ENCODE results near the gene CDV3.
"Not testable (repeated sequence)": the region's sequence is repeated elsewhere in the genome, so short reads cannot be mapped to it uniquely, and the experiment has no call there.

The CDV3 gene

DNA sequence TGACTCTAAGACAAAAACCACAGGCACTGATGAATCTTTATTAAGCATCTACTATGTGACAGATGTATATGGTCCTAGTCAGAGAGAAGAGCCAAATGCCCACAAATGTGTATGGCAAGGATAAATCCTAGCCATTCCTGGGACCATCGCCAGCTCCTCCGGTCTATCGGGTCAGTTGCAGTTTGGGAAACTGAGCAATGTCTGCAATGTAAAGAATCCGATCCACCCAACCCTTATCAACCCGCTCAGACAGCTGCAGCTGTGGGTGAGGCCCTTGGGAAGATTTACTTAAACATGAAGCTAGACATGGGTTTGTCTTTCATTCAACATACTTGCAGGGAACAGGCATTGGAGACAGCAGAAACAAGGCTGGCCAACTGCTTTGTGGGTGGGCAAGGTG lies 40.5 kb upstream of the CDV3 start:
- H3K4me3 ChIP-seq (ENCODE audit: low read depth, low read length), result no peak overlapping the region
- TF ChIP-seq, protein P1, sequence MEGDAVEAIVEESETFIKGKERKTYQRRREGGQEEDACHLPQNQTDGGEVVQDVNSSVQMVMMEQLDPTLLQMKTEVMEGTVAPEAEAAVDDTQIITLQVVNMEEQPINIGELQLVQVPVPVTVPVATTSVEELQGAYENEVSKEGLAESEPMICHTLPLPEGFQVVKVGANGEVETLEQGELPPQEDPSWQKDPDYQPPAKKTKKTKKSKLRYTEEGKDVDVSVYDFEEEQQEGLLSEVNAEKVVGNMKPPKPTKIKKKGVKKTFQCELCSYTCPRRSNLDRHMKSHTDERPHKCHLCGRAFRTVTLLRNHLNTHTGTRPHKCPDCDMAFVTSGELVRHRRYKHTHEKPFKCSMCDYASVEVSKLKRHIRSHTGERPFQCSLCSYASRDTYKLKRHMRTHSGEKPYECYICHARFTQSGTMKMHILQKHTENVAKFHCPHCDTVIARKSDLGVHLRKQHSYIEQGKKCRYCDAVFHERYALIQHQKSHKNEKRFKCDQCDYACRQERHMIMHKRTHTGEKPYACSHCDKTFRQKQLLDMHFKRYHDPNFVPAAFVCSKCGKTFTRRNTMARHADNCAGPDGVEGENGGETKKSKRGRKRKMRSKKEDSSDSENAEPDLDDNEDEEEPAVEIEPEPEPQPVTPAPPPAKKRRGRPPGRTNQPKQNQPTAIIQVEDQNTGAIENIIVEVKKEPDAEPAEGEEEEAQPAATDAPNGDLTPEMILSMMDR (IDR thresholded peaks at IDR 0.05; ENCODE audit: insufficient read depth, low read length, missing control alignments), result no peak
- CTCF ChIA-PET, result interaction anchor here (0.8 to 1.3 kb wide), 4 partner anchors 8 to 58 kb away, joined by 3 to 4 read pairs (median 3); no protein-coding TSS in a partner anchor
- peak; percentile 63 for DNase-seq (ENCODE audit: low read depth, low spot score)
- POLR2A ChIA-PET, result interaction anchor here (0.6 to 0.8 kb wide), 3 partner anchors 15 to 35 kb away, joined by 3 to 4 read pairs (median 3); no protein-coding TSS in a partner anchor

DNA sequence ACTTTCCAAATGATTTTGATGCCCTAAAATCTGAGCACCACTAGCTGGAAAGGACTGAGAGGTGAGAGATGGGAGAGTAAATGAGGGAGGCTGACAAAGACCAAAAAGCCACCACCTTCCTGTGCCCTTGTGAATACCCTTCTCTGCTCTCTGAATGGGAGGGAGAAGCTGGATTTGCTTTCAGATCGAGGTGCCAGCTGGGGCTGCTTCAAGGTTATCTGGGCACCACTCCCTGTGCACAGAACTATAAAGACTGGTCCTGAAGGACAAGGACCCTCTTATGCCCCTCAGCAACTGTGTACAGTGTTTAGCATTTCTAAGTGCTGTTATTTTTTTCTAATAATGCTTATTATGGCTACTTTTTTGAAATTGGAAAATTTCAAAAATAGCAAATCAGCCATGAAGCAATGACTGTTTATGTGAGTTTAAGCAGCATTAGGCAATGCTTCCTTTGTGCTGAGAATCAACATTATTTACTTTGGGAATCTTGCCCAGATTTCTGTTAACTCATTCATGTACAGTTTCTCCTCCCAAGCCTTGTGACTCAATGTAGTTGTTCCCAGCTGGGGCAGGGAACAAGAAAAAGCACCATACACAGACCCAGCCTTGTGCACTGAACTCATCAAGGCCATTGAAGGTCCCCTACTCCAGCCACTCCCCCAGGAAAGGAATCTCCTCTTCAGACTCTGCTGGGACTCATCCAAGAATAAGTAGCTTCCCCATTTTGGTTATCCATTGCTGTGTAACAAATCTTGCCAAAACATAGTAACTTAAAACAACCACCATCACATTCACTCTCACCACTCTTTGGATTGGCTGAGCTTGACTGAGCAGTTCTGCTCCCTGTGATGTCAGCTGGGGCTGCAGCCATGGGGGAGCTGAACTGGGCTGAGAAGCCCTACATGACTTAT lies 37.3 kb upstream of the CDV3 start:
- no peak overlapping the region for H3K4me3 ChIP-seq (ENCODE audit: low read depth, low read length)
- POLR2A ChIA-PET, result interaction anchor here (0.7 to 1.3 kb wide), 3 partner anchors 32 to 59 kb away, joined by 3 to 8 read pairs (median 5); partner anchors contain the start of gene CDV3
- TF ChIP-seq, protein P1 (IDR thresholded peaks at IDR 0.05; ENCODE audit: insufficient read depth, low read length, missing control alignments), result no peak
- CTCF ChIA-PET, result interaction anchor here (1.0 to 1.1 kb wide), 5 partner anchors 9 to 42 kb away, joined by 3 read pairs; partner anchors contain the start of gene CDV3
- DNase-seq (ENCODE audit: low read depth, low spot score), result peak; percentile 73

DNA sequence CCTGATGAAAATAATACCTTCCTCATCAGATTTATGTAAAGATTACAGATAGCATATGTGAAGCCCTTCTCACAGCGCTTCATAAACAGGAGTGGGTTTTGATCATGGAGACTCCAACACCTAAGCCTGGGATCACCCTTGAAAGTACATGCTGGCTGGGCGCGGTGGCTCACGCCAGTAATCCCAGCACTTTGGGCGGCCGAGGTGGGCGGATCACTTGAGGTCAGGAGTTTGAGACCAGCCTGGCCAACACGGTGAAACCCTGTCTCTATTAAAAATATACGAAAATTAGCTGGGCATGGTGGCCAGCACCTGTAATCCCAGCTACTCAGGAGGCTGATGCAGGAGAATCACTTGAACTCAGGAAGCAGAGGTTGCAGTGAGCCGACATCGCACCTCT lies 36.4 kb upstream of the CDV3 start:
- not testable (repeated sequence) for H3K4me3 ChIP-seq (ENCODE audit: low read depth, low read length); DNase-seq (ENCODE audit: low read depth, low spot score)
- ChIA-PET CTCF (interaction anchor here (1.0 to 1.1 kb wide), 4 partner anchors 11 to 41 kb away, joined by 3 read pairs; partner anchors contain the start of gene CDV3), POLR2A (interaction anchor here (1.1 to 1.3 kb wide), 2 partner anchors 32 to 36 kb away, joined by 3 to 8 read pairs; partner anchors contain the start of gene CDV3)

DNA sequence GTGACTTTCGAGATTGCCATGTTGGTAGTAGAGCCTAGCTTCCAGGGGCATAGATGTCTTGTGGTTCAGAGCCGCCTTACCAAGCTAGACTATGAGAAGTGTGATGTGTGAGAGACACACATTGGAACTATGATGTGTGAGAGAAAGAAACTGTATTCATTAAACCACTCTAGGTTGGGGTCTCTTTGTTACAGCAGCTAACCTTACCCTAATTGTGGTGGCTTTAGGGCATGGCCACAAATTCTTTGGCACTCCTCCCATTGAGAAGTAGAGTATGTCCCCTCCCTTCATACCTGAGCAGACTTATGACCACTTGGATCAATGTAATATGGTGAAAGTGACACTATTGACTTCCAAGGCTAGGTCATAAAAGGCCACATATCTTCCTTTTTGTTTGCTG lies 35.3 kb upstream of the CDV3 start:
- H3K4me3 ChIP-seq (ENCODE audit: low read depth, low read length), result no peak overlapping the region
- CTCF ChIA-PET, result interaction anchor here (1.1 kb wide), 1 partner anchor 10 kb away, joined by 3 read pairs; no protein-coding TSS in a partner anchor
- POLR2A ChIA-PET, result no interaction called here
- DNase-seq (ENCODE audit: low read depth, low spot score), result no peak
- TF ChIP-seq, protein P1 (IDR thresholded peaks at IDR 0.05; ENCODE audit: insufficient read depth, low read length, missing control alignments), result no peak

DNA sequence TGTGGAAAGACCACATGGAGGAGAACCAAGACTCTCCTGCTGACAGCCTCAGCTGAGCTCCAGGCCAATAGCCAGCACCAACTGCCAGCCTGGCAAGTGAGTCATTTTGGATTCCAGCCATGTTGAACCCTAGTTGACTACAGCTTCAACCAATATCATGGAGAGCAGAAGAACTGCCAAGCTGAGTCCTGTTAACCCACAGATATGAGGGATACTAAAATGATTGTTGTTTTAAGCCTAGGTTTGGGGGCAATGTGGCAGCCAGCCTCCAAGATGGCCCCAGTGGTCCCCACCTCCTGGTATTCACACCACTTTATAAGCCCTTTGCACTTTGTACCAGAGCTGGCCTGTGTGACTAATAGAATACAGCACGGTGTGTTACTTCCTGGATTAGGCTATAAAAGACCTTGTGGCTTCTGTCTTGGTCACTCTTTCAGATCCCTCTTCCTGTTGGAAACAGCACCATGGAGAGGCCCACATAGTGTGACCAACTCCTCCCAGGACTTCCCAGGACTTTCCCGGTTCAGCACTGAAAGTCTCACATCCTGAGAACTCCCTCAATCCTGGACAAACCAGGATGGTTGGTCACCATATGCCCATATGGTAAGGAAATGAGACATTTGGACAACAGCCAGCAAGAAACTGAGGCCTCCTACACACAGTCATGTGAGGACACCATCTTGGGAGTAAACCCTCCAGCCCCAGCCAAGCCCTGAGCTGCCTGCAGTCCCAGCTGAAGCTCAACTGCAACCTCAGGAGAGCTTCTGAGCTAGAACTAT lies 32.4 kb upstream of the CDV3 start:
- TF ChIP-seq, protein P1 (IDR thresholded peaks at IDR 0.05; ENCODE audit: insufficient read depth, low read length, missing control alignments), result no peak
- POLR2A ChIA-PET, result no interaction called here
- H3K4me3 ChIP-seq (ENCODE audit: low read depth, low read length), result no peak overlapping the region
- DNase-seq (ENCODE audit: low read depth, low spot score), result no peak
- CTCF ChIA-PET, result interaction anchor here (1.1 kb wide), 1 partner anchor 8 kb away, joined by 3 read pairs; no protein-coding TSS in a partner anchor

DNA sequence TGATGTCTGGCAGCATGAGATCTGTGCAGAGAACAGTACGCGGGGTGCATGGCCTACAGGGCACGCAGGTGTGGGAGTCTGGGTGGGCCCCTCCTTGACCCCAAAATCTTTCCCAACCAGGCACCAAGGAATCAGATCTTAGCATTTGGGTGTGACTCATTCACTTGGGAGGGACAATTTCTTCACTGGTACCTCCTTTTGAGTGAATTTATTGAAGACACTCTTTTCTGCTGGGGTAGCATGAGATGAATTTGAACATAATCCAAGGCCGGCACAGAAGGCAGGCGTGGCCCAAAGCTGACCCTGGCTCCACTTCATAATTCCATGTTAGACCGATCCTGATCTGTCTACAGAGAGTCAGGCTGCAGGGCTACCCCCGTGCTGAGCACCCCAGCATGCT lies 30.6 kb upstream of the CDV3 start:
- CTCF ChIA-PET, result no interaction called here
- DNase-seq (ENCODE audit: low read depth, low spot score), result no peak
- TF ChIP-seq, protein P1 (IDR thresholded peaks at IDR 0.05; ENCODE audit: insufficient read depth, low read length, missing control alignments), result no peak
- H3K4me3 ChIP-seq (ENCODE audit: low read depth, low read length), result no peak overlapping the region
- POLR2A ChIA-PET, result no interaction called here

DNA sequence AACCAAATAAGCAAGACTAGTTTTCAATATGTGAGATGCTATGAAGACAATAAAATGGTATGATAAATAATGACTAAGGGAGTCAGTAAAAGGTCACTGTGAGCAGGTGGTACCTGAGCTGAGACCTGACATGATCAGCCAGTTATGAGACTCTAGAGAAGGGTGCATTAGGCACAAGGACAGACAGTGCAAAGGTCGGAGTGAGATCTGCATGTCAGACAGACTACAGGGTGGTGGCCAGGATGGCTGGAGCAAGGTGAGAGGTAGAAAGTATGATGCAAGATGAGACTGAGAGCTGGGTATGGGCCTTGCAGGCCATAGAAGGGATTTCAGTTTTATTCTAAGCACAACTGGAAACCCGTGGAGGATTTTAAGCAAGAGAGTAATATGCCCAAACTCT lies 28.5 kb upstream of the CDV3 start:
- POLR2A ChIA-PET; H3K4me3 ChIP-seq (ENCODE audit: low read depth, low read length); DNase-seq (ENCODE audit: low read depth, low spot score): not testable (repeated sequence)
- CTCF ChIA-PET, result interaction anchor here (0.9 kb wide), 1 partner anchor 9 kb away, joined by 3 read pairs; no protein-coding TSS in a partner anchor

All from AG04449 (cell line).